GM12865 (cell line): ENCODE measurements around the gene CBY1.

Source experiments
- DNase-seq: peaks from one replicate; pipeline ENCODE4 v3.0.0; 2010; ENCODE audit warnings: low read depth
- H3K4me3 ChIP-seq: 2 replicates; pipeline ENCODE4 v1.5.1; 2011; ENCODE audit warnings: mild to moderate bottlenecking, low read depth, low read length, control low read depth
- TF ChIP-seq, protein P1 (sequence below): IDR thresholded peaks from 2 replicates; pipeline ENCODE4 v1.5.1; 2011; ENCODE audit warnings: low read length, control low read depth, low read depth, inconsistent platforms; ENCODE audit not compliant: insufficient read depth; ENCODE audit errors: missing control alignments

CBY1 gene

GRCh38 chr22:38700270-38700788 is 43.9 kb downstream of the CBY1 start:
- TF ChIP-seq, protein P1, sequence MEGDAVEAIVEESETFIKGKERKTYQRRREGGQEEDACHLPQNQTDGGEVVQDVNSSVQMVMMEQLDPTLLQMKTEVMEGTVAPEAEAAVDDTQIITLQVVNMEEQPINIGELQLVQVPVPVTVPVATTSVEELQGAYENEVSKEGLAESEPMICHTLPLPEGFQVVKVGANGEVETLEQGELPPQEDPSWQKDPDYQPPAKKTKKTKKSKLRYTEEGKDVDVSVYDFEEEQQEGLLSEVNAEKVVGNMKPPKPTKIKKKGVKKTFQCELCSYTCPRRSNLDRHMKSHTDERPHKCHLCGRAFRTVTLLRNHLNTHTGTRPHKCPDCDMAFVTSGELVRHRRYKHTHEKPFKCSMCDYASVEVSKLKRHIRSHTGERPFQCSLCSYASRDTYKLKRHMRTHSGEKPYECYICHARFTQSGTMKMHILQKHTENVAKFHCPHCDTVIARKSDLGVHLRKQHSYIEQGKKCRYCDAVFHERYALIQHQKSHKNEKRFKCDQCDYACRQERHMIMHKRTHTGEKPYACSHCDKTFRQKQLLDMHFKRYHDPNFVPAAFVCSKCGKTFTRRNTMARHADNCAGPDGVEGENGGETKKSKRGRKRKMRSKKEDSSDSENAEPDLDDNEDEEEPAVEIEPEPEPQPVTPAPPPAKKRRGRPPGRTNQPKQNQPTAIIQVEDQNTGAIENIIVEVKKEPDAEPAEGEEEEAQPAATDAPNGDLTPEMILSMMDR, result no peak
- no peak for DNase-seq
- peak overlapping the region; percentile 74 for H3K4me3 ChIP-seq

- TF ChIP-seq, protein P1, result no peak
- peak; percentile 98 for DNase-seq
- H3K4me3 ChIP-seq, result peak within 1 kb of the TSS; percentile 74
Measured at GRCh38 chr22:38700789-38701628, 44.6 kb downstream of the CBY1 start, which contains the start of gene JOSD1. TSS of gene JOSD1 (minus strand) at chr22:38700943. CDS start at chr22:38699987, 956 bp downstream.

DNA sequence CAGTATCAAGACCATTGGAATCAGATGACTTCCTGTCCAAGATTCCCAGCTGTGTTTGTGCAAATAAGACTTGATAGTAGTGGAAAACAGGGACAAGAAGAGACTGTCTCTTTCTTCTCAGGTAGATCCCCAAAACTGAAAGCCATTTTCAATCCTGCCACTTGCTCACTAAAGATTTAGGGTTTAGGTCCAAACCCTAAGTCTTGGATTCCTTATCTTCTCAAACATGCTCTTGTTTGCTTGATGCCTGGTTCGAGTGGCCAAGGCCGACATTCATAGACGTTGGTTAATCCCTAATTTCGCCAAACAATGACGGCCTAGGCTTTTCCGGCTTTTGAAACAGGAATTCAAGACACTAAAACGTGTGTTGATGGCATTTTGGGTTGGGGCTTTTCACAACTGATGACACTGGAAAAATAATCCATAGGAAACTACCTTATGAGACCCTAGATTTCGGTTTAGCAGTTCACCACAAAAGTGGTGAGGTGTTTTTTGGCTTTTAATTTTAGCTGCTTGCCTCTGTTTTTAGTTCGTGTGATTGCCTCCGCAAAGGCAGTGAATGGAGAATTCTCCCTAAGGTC is 48.3 kb downstream of the CBY1 start:
- peak overlapping the region; percentile 55 for H3K4me3 ChIP-seq
- TF ChIP-seq, protein P1, result no peak
- no peak for DNase-seq

GRCh38 chr22:38705235-38706100 is 49.0 kb downstream of the CBY1 start, which contains the start of gene GTPBP1:
TSS of gene GTPBP1 (plus strand) at chr22:38705944. CDS start at chr22:38705956, 12 bp downstream.
- peak; percentile 100 for DNase-seq
- TF ChIP-seq, protein P1, result no peak
- peak within 1 kb of the TSS; percentile 79 for H3K4me3 ChIP-seq

- peak; percentile 49 for DNase-seq
- peak overlapping the region; percentile 79 for H3K4me3 ChIP-seq
- TF ChIP-seq, protein P1, result no peak
Measured at GRCh38 chr22:38706101-38706900, 49.9 kb downstream of the CBY1 start.

DNA sequence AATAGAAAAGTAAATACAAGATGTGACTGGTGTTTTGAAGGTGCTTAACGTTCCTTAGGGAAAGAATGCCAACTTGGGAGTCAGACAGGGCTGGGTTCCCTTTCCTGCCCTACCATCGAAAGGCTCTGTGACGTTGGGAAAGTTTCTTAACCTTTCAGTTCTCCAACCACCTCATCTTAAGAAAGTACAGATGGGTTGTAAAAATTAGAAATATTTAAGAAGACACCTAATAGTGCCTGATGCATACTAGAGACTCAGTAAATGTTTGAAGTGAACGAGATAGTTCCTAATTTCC is 50.4 kb downstream of the CBY1 start:
- no peak for DNase-seq
- TF ChIP-seq, protein P1, result no peak
- peak overlapping the region; percentile 79 for H3K4me3 ChIP-seq
